GM19035 (cell line): Measurements from ENCODE around the gene SYNJ2.

ENCODE experiments used
- ATAC-seq: cut with Tn5 transposase; IDR thresholded peaks from one replicate; pipeline ENCODE4 v1.9.1; 2021; ENCODE audit not compliant: unreplicated experiment

Gene SYNJ2

GRCh38 chr6:157996201-157996712 is 14.6 kb downstream of the SYNJ2 start:
- no peak for ATAC-seq

DNA sequence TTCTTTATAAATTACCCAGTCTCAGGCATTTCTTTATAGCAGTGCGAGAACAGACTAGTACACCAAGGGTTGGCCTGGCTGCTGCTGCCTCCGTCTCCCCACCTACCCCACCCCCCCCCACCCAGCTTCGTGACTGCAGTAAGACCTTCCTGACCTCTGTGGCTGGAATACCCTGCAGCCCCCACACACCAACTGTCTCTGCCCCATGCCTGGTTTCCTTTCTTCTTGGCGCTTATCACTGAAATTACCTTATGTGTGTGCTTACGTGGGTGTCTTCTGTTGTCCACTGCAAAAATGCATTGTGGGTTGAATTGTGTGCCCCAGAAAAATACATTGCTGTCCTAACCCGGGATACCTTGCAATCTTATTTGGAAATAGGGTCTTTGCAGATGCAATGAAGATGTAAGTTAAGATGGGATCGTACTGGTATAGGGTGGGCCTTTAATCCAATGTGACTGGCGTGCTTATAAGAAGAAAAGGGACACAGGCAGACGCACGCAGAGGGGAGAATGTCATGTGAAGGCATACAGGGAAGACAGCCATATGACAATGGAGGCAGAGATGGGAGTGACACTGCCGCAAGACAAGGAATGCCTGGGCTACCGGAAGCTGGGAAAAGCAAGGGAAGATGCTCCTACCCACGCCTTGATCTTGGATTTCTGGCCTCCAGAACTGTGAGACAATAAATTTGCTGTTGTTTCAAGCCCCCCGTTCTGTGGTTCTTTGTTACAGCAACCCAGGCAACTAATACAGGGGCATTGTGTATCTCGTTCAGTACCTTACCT is 15.4 kb downstream of the SYNJ2 start:
- ATAC-seq = no peak

GRCh38 chr6:157997893-157998608 is 16.4 kb downstream of the SYNJ2 start:
- no peak for ATAC-seq

DNA sequence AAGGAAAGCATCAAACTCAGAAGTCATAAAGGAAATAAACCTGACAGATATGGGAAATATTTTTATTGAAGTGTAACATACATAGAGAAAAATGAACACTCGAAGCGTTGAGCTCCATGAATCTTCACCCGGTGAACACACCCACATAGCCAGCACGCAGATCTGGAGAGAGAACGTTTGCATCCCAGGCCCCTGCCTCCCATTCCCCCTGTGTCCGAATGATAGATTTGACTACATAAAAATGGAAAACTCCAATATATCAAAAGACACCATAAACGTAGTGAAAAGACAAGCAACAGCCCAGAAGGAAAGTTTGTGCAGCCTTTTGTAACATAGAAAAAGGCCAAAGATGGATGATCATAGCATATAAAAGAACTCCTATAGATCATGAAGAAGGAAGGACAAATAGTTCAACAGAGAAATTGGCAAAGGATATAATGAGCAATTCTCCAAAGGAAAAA is 17.1 kb downstream of the SYNJ2 start:
- no peak for ATAC-seq

DNA sequence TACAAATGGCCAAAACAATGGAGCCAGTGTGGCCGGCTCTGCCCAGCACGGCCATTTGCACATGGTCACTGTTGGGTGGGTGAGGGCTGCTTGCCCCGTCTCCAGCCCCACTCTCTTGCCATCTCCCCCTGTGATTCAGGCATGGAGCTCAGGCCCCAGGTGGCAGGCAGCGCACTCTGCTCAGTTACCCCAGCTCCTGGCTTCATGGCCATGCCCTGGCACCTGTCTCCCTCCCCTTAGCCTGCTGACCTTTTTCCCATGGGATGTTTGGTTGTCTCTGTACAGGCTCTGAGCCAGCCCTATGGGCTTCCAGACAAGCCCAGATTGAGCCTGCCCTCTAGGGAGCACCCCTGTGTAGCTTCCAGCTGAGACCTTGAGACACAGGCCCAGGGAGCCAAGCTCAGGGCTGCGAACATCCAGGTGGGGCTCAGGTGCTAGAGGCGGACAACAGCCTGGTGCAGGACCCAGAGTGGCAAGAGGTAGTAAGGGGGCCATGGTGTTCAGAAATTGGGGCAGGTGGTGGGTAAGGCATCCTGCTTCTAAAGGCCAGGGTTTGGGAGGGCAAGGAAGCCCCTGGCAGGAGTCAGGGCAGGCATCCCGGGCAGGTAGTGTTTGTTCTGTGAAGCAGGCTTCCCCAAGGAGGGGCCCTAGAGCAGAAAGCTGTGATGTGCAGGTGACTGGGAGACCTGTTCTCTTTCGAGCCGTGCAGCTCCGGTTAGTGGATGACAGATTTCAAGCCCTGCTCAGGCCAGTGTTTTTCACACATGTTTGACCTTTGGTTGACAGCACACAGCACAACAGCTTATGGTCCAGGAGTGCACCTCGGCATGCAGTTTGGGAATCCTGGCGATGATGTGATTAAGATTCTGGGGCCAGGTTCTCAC is 17.7 kb downstream of the SYNJ2 start:
- no peak for ATAC-seq

GRCh38 chr6:158000530-158001307 is 19.1 kb downstream of the SYNJ2 start:
- ATAC-seq = no peak

DNA sequence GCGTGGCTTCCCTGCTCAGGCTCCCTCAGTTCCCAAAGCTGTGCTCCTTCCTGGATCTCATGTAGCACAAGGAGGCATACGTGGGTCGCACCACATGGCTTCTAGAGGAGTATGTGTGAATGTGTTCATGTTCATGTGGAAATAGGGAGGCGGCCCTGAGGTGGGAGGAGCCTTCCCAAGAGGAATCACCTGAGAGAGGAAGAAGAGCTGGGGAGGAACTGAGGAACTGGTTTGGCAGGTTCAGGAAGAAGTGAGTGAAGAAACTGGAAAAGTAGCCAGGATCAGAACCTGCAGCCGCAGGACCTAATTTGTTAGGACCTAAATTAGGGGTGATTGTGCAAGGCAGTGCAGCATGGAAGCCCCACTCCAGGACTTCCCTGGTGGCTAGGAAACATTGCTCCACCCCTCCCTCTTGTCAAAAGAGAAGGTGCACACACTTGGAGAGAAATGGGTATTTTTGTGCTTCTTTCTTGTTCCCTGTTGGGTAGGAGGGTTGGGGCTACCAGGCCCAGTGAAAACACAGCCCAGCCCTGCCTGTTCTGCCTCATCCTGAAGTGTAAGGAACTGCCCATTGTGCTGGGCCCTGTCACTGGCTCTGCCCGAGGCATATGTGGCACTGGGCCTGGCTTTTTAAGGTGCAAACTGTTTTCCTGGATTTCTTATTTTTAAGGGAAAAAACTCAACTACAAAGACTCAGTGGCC is 20.7 kb downstream of the SYNJ2 start:
- ATAC-seq = no peak

DNA sequence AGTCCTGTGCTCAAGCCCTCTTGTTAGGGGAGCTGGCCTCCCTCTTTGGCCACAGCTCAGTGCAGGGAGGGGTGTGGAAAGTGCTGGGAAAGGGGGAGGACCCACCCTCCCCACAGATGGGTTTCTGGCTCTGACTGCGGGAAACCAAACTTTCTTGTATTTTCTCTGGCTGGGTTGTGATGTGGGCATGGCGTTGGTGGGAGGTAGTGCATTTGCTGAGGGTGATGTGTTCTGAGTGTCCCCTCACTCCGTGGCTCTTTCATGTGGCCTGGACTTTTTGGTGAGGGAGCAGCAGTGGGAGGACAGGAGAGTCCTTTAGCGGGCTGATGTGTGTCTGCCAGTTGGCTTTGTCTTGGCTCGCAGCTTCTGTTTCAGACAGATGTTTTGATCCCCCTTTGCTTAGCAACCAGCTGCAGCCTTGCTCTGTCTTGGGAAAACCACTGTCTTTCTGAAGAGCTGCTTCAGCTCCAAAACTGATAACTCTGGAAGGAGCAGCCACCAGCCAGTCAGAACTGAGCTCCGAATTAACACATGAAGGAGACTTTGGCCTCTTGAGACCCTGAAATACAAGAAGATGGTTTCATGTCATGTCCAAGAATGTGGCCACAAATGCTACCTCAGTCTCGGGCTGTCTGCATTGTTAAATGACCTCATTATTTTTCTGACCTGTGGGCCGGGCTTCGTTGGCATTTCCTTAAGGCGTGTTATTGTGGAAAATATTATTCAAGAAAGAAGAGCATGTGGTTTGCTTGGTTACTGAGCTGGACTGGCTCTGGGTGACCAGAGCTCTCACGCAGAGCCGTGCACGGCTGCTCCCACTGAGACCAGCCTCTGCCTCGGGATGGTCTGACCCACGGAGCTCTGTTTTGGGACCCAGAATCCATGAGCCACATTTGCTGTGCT is 21.5 kb downstream of the SYNJ2 start:
- ATAC-seq = no peak

- no peak for ATAC-seq
Observed at GRCh38 chr6:158003910-158004700, 22.4 kb downstream of the SYNJ2 start.

DNA sequence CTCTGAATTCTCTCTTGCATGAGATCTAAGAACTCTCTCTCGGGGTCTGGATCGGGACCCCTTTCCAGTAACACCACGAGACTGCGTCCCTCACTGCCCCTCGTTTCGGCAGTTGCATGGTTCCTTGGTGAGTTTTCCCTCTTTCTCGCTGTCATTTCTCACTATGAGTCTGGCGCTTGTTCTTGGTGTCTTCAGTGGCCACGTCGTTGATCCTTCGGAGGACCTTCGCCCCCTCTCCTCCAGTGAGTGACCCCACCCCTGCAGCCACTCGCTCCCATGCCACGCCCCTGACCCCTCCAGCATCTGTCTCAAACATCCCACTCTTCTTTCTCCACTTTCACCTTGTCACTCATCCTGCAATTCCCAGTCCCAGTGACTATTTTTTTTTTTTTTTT is 23.0 kb downstream of the SYNJ2 start:
- ATAC-seq = no peak

GRCh38 chr6:158005626-158006180 is 24.0 kb downstream of the SYNJ2 start:
- no peak for ATAC-seq

DNA sequence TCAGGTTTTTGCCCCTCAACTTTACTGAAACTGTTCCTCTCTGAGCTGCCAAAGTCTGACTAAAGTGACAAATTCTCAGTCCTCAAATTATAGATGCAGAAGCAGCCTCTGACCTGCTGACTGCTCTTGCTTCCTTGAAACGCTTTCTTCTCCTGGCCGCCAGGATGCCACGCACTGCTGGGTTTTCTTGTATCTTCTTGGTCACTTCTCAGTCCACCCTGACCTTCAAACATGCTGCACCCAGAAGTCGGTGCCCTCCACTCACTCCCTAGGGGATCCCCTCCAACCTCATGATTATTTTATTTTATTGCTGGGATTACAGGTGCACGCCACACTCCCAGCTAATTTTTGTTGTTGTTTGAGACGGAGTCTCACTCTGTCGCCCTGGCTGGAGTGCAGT is 24.7 kb downstream of the SYNJ2 start:
- ATAC-seq = no peak

DNA sequence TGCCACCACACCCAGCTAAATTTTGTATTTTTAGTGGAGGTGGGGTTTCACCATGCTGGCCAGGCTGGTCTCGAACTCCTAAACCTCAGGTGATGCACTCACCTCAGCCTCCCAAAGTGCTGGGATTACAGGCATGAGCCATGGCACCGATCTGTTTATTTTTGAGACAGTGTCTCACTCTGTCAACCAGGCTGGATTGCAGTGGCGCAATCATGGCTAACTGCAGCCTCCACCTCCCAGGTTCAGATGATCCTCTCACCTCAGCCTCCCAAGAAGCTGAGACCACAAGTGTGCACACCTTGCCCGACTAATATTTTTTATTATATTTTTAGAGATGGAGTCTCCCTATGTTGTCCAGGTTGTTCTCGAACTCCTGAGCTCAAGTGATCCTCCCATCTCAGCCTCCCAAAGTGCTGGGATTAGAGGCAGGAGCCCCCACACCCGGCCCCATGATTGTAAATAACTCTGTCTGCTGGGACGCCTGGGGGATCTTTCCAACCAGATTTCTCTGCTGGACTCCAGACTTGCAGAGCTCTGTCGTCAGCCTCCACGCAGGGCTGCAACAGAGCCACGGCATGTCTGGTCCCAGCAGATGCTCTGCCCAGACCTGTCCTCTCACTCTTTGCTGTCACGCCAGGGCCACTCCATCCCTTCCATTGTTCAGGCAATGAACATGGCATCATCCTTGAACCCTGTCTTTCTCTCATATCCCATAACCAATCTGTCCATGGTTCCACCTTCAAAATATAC is 25.3 kb downstream of the SYNJ2 start:
- ATAC-seq = no peak

DNA sequence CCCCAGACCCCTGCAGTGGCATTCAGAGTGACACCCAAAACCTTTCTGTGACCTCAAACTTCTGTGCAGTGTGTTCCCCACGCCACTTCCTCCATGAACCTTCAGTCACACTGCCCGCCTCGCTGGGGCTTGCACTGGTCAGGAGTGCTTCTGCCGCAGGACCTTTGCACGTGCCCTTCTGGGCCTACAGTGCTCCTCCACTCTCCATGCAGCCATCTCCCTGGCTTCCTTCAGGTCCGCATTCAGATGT is 27.1 kb downstream of the SYNJ2 start:
- no peak for ATAC-seq

DNA sequence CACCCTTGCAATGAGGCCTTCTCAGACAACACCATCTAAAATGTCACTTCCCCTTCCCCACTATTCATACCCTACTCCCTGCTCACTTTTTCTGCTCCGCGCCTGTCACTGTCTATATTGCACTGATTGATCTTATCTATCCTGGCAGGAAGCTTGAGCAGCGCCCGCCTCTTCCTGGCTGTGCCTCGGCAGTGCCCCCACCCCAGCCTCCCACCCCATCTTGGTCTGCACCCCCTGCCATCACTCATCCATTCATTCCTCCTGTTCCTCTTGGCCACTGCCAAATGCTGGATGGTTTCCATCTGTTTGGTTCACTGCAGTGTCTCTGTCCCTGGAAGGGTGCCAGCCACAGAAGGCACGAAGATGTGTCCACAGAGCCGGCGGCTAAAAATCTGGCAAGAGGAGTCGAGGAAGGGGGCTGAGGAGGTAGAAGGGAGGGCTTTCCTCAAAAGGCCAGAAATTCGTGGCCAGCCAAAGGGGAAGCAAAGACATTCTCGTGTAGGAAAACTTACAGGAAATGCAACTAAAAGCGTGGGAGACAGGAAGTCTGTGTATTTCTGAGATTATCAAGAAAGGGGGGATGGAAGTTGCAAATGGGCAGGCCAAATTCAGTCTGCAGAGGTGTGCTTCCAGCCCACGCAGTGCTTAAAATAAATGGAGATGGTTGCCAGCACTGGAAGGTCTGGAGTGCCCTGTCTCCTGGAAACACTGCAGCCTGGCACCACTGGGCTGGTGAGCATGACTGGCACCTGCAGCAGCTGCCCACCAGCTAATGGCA is 27.6 kb downstream of the SYNJ2 start:
- no peak for ATAC-seq

DNA sequence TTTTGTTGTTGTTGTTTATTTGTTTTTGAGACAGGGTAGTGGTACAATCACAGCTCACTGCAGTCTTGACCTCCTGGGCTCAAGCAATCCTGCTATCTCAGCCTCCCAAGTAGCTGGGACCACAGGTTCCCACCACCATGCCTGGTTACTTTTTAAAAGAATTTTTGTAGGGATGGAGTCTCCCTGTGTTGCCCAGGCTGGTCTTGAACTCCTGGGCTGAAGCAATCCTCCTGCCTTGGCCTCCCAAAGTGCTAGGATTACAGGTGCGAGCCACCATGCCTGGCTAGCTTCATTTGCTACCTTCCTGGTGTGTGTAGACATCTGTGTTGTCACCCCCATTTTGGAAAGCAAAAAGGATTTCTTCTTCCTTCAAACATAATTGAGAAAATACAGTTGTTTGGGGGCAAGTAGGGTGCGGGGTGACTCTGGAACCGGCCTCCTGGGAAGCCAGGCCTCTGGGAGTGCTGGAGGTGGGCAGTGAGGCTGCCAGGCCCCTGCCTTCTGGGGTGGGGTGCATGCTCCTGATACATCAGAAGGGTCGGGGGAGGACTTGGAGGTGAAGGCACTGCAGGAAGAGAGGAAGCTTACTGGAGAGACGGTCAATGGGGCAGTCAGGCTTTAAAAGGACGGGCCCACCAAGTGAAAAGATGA is 28.4 kb downstream of the SYNJ2 start:
- no peak for ATAC-seq
